ENCODE data around the gene CRELD2.

Gene CRELD2

GRCh38 chr22:49913026-49913425 lies 5.4 kb upstream of the CRELD2 start:
- no peak for DNase-seq

- no peak for DNase-seq
Measured at GRCh38 chr22:49913446-49913845, 5.0 kb upstream of the CRELD2 start.

GRCh38 chr22:49914256-49914655 lies 4.2 kb upstream of the CRELD2 start:
- DNase-seq = no peak

GRCh38 chr22:49915610-49916009 lies 2.8 kb upstream of the CRELD2 start:
- no peak for DNase-seq

GRCh38 chr22:49916831-49917230 lies 1.6 kb upstream of the CRELD2 start:
- no peak for DNase-seq

GRCh38 chr22:49918911-49919881 lies 762 bp downstream of the CRELD2 start:
- no peak for DNase-seq

- no peak for DNase-seq
Measured at GRCh38 chr22:49920859-49921258, 2.4 kb downstream of the CRELD2 start.

GRCh38 chr22:49921508-49922278 lies 3.3 kb downstream of the CRELD2 start:
- no peak for DNase-seq

GRCh38 chr22:49922484-49922883 lies 4.0 kb downstream of the CRELD2 start:
- DNase-seq = no peak

GRCh38 chr22:49922926-49923325 lies 4.5 kb downstream of the CRELD2 start:
- no peak for DNase-seq

GRCh38 chr22:49923445-49923844 lies 5.0 kb downstream of the CRELD2 start:
- no peak for DNase-seq

- DNase-seq = no peak
Measured at GRCh38 chr22:49924113-49924833, 5.8 kb downstream of the CRELD2 start.

- DNase-seq = peak; percentile 68
Measured at GRCh38 chr22:49925525-49926128, 7.2 kb downstream of the CRELD2 start.

- no peak for DNase-seq
Measured at GRCh38 chr22:49926916-49927315, 8.5 kb downstream of the CRELD2 start.

GRCh38 chr22:49927483-49928184 lies 9.2 kb downstream of the CRELD2 start:
- DNase-seq = no peak

- DNase-seq = no peak
Measured at GRCh38 chr22:49928185-49928495, 9.7 kb downstream of the CRELD2 start.

GRCh38 chr22:49928555-49929210 lies 10.2 kb downstream of the CRELD2 start:
- DNase-seq = no peak

- peak; percentile 60 for DNase-seq
Measured at GRCh38 chr22:49929211-49929979, 11.0 kb downstream of the CRELD2 start.

GRCh38 chr22:49929994-49930575 lies 11.7 kb downstream of the CRELD2 start:
- no peak for DNase-seq
